ENCODE data around the gene DPH1. TPM values are rescaled to one million over a fixed set of nuclear protein-coding genes. Genes with fewer than 3 reads are reported as not detected.

DPH1 gene
- total RNA-seq, 1 donor from 2014 or later, result 63.4 TPM

DNA sequence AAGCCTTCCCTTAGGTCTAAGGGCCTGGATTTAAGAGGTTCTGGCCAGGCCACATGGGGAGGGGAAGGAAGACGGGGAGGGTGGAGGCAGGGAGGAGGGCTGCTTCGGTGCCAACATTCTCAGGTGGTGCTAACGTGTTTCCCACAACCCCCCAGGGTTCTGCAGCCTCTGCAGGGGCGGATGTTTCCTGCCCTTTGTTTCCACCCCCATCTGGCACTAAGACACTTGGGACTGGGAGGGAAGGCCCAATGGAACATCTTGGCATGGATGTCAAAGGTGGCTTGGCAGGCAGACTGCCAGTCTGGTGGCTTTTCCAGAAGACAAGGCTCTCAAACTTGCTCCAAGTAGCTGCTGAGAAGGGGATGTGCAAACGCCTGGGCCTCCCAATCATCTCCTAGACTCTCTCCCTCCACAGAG, 37.7 kb downstream of the DPH1 start:
- Mint-ChIP-seq H3K9me3 (no peaks in the 10 kb centered on the region), H3K4me1 (peaks cover 57% of the 10 kb centered on the region), H3K27me3 (no peaks in the 10 kb centered on the region), H3K36me3 (ENCODE audit: low read depth) (peaks cover 47% of the 10 kb centered on the region), H3K4me3 (no peak overlapping the region), H3K27ac (no peak overlapping the region)
- TF ChIP-seq CTCF (IDR thresholded peaks at IDR 0.05), result no peak
- ChIA-PET CTCF (interaction anchor here (0.8 to 1.4 kb wide), 3 partner anchors 8 to 19 kb away, joined by 3 to 4 read pairs (median 3); no protein-coding TSS in a partner anchor), POLR2A (interaction anchor here (1.5 to 24.5 kb wide), 2 partner anchors 10 to 21 kb away, joined by 6 to 449 read pairs; no protein-coding TSS in a partner anchor)
- ATAC-seq (ENCODE audit: low read depth) (no peak), DNase-seq (no peak)
- intact Hi-C loops (cut with micrococcal nuclease), result no loop called here

DNA sequence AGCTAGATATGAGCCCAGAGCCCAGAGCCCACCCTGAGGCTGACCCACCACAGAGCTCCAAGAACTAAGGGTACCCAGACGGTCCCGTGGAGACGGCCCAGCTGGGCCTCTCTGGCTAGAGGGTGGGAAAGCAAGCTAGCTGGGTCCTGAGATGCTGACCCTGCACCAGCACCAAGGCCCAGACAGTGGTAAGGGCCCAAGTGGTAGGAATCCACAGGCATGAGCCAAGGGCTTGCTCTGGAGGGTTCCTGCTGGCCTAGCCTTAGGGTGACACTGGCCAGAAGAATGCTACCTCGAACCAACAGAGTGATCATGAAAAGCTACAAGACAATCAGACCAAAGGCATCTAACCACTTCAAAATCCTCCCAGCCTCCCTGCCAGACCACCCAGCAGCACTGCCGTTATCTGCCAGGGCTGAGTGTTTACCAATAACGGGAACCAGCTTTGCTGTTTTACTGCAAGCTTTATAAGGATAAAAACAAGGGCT, 38.1 kb downstream of the DPH1 start:
- DNase-seq (no peak), ATAC-seq (ENCODE audit: low read depth) (no peak)
- no peak overlapping the region for H3K27ac Mint-ChIP-seq
- H3K4me3 Mint-ChIP-seq, result no peak overlapping the region
- intact Hi-C loops (cut with micrococcal nuclease), result no loop called here
- no peaks in the 10 kb centered on the region for H3K27me3 Mint-ChIP-seq
- H3K36me3 Mint-ChIP-seq (ENCODE audit: low read depth), result peaks cover 47% of the 10 kb centered on the region
- peaks cover 57% of the 10 kb centered on the region for H3K4me1 Mint-ChIP-seq
- TF ChIP-seq CTCF (IDR thresholded peaks at IDR 0.05), result no peak
- CTCF ChIA-PET, result interaction anchor here (0.8 to 0.9 kb wide), 2 partner anchors 9 to 19 kb away, joined by 3 read pairs; no protein-coding TSS in a partner anchor
- POLR2A ChIA-PET, result interaction anchor here (1.5 to 24.5 kb wide), 2 partner anchors 10 to 20 kb away, joined by 6 to 449 read pairs; no protein-coding TSS in a partner anchor
- no peaks in the 10 kb centered on the region for H3K9me3 Mint-ChIP-seq

DNA sequence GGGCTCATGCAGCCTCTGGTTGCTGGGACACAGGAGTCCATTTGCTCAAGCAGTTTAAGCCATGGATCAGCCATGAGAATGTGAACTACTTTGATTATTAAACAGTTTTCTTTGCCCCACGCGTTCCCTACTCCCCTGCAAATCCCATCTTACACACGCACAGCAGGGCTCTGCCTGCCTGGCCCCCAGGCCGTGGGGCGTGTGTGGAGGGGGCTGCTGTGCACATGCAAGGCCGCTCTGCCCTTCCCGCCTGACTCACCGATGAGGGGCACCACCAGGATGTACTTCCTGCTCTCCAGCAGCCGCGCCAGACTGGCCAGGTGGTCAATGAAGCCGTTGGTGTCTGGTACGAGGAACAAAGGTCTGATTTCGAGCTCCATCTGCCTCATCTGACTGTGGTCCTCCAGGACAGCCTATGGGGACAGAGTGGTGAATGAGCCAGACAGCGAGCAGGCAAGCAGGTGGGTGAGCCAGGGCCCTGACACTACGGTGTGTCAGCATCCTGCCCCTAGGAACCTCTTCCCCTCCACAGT, 38.6 kb downstream of the DPH1 start:
- Mint-ChIP-seq H3K4me1 (peaks cover 53% of the 10 kb centered on the region), H3K9me3 (no peaks in the 10 kb centered on the region), H3K36me3 (ENCODE audit: low read depth) (peaks cover 46% of the 10 kb centered on the region), H3K4me3 (no peak overlapping the region), H3K27ac (no peak overlapping the region), H3K27me3 (no peaks in the 10 kb centered on the region)
- ChIA-PET POLR2A (interaction anchor here (1.5 to 24.5 kb wide), 2 partner anchors 11 to 20 kb away, joined by 6 to 449 read pairs; no protein-coding TSS in a partner anchor), CTCF (interaction anchor here (0.8 to 1.2 kb wide), 3 partner anchors 9 to 176 kb away, joined by 3 to 4 read pairs (median 3); no protein-coding TSS in a partner anchor)
- ATAC-seq (ENCODE audit: low read depth) (no peak), DNase-seq (no peak)
- intact Hi-C loops (cut with micrococcal nuclease), result no loop called here
- no peak for TF ChIP-seq CTCF (IDR thresholded peaks at IDR 0.05)

- no peak for TF ChIP-seq CTCF (IDR thresholded peaks at IDR 0.05)
- ChIA-PET POLR2A (interaction anchor here (0.5 to 24.5 kb wide), 8 partner anchors 10 to 386 kb away, joined by 3 to 449 read pairs (median 4); no protein-coding TSS in a partner anchor), CTCF (interaction anchor here (1.2 to 2.9 kb wide), 5 partner anchors 13 to 174 kb away, joined by 3 to 21 read pairs (median 5); partner anchors contain the start of gene HIC1)
- ATAC-seq (ENCODE audit: low read depth) (peak; percentile 90), DNase-seq (no peak)
- intact Hi-C loops (cut with micrococcal nuclease), result loop anchor here (1.0 kb wide), 3 partner anchors 11 to 17 kb away; no protein-coding TSS in a partner anchor
- H3K4me1 Mint-ChIP-seq, result peaks cover 43% of the 10 kb centered on the region
- H3K9me3 Mint-ChIP-seq, result no peaks in the 10 kb centered on the region
- H3K27ac Mint-ChIP-seq, result peak overlapping the region; percentile 79
- no peaks in the 10 kb centered on the region for H3K27me3 Mint-ChIP-seq
- peaks cover 42% of the 10 kb centered on the region for H3K36me3 Mint-ChIP-seq (ENCODE audit: low read depth)
- peak overlapping the region; percentile 59 for H3K4me3 Mint-ChIP-seq
These were observed 40.5 kb downstream of the DPH1 start for GRCh38 chr17:2070241-2071023.
